SK-N-SH treated with all-trans-retinoic acid at 6 μM for 48 hours (cell line): Measurements from ENCODE around the gene FBLN2.

ENCODE experiments used
- ARNTL ChIP-seq: fragments of 450-650 bp; formaldehyde crosslinking; IDR thresholded peaks from 2 replicates; pipeline ENCODE4 v1.5.0; 2020; ENCODE audit warnings: low read depth, mild to moderate bottlenecking, moderate library complexity, borderline replicate concordance
- CREB5 ChIP-seq: fragments of 250-450 bp; sonication (Bioruptor Pico); IDR thresholded peaks from 2 replicates; pipeline ENCODE4 v1.5.1; 2020; ENCODE audit warnings: low read depth, mild to moderate bottlenecking, moderate library complexity
- ISL1 ChIP-seq: fragments of 250-450 bp; sonication (Bioruptor Pico); IDR thresholded peaks from 2 replicates; pipeline ENCODE4 v2.1.2; 2022; ENCODE audit warnings: mild to moderate bottlenecking, moderate library complexity
- OSR1 ChIP-seq: fragments of 250-450 bp; sonication (Bioruptor Pico); IDR thresholded peaks from 2 replicates; pipeline ENCODE4 v1.8.0; 2022; ENCODE audit warnings: moderate library complexity, mild to moderate bottlenecking, inconsistent platforms
- PPARA ChIP-seq: fragments of 250-450 bp; sonication (Bioruptor Pico); IDR thresholded peaks from 2 replicates; pipeline ENCODE4 v1.5.0; 2020; ENCODE audit warnings: mild to moderate bottlenecking, borderline replicate concordance
- SNAI2 ChIP-seq: fragments of 250-450 bp; sonication (Bioruptor Pico); IDR thresholded peaks from 2 replicates; pipeline ENCODE4 v1.5.0; 2020; ENCODE audit warnings: mild to moderate bottlenecking, moderate library complexity
- ZFP30 ChIP-seq: fragments of 450-650 bp; formaldehyde crosslinking; IDR thresholded peaks from 2 replicates; pipeline ENCODE4 v1.5.0; 2022; ENCODE audit warnings: mild to moderate bottlenecking, moderate library complexity

DNA sequence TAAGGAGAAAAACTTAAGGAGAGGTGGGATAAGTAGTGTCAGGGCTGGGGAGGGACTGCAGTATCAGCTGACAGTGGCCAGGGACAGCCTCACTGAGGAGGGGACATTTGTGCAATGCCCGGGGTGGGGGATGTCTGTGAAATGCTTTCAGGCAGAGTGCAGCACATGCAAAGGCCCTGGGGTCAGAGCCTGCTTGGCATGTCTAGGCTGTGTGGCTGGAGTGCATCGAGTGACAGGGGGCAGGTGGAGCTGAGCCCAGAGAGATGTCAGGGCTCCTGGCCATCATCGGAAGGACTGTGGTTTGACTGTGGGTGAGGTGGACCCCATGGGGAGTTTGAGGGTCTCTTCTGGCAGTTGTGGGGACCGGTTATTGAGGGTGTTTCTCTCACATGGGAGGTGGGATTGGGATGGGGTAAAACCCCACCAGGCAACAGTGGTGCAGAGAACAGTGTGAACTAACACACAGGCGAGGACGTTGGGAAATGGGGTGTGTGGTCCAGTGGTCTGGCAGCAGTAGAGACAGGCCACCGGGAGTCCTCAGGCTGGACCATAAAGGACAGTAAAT lies 61.2 kb downstream of the FBLN2 start:
- TF ChIP-seq CREB5 (CRISPR knock-in tag) = no peak
- no peak for TF ChIP-seq PPARA (CRISPR knock-in tag)
- no peak for TF ChIP-seq ZFP30 (CRISPR knock-in tag)
- TF ChIP-seq ISL1 (CRISPR knock-in tag) = no peak
- no peak for TF ChIP-seq ARNTL (CRISPR knock-in tag)
- no peak for TF ChIP-seq SNAI2 (CRISPR knock-in tag)
- no peak for TF ChIP-seq OSR1
